ENCODE results near the gene IL17D. TPM values are rescaled to one million over a fixed set of nuclear protein-coding genes. Genes with fewer than 3 reads are reported as not detected.

IL17D gene
- total and polyA plus RNA-seq, 2 donors from 2014 or later = 0.44 TPM; not detected in 1

DNA sequence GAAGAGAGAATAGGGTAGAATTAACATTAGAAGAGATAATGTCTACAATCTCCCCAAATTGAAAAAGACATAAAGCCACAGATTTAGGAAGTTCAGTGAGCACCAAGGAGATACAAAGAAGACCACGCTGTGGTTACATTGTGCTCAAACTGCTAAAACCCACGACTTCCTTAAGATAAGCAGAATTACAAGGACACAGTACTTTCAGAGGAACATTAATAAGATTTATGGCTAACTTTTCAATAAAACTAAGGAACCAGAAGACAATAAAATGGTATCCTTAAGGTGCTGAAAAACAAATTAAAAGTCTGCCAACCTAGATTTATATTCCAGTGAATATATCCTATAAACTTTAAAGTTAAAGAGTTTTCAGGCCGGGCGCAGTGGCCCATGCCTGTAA is 7.4 kb upstream of the IL17D start:
- H3K4me1 ChIP-seq (ENCODE audit: control insufficient read depth in 2 of 3, insufficient read depth in 2 of 3, low read depth in 1 of 3, low read length in 3 of 3) = no peaks in the 10 kb centered on the region
- intact Hi-C loops (cut with DNase I) = no loop called here
- H3K4me3 ChIP-seq (ENCODE audit: low read length in 3 of 3) = no peak overlapping the region
- no peak overlapping the region for H3K9ac ChIP-seq (ENCODE audit: low read length in 3 of 3)
- H3K27ac ChIP-seq (ENCODE audit: low read depth in 2 of 2, low read length in 2 of 2) = no peak overlapping the region
- no peaks in the 10 kb centered on the region for H3K36me3 ChIP-seq (ENCODE audit: control insufficient read depth in 2 of 3, insufficient read depth in 3 of 3, low read length in 3 of 3)
- TF ChIP-seq, protein P1, sequence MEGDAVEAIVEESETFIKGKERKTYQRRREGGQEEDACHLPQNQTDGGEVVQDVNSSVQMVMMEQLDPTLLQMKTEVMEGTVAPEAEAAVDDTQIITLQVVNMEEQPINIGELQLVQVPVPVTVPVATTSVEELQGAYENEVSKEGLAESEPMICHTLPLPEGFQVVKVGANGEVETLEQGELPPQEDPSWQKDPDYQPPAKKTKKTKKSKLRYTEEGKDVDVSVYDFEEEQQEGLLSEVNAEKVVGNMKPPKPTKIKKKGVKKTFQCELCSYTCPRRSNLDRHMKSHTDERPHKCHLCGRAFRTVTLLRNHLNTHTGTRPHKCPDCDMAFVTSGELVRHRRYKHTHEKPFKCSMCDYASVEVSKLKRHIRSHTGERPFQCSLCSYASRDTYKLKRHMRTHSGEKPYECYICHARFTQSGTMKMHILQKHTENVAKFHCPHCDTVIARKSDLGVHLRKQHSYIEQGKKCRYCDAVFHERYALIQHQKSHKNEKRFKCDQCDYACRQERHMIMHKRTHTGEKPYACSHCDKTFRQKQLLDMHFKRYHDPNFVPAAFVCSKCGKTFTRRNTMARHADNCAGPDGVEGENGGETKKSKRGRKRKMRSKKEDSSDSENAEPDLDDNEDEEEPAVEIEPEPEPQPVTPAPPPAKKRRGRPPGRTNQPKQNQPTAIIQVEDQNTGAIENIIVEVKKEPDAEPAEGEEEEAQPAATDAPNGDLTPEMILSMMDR (IDR thresholded peaks at IDR 0.05; ENCODE audit: borderline replicate concordance, extremely low read depth, insufficient read depth) = no peak
- no peaks in the 10 kb centered on the region for H3K27me3 ChIP-seq (ENCODE audit: control insufficient read depth, insufficient read depth, low read length)
- DNase-seq = no peak
- no peaks in the 10 kb centered on the region for H3K9me3 ChIP-seq (ENCODE audit: control insufficient read depth in 2 of 3, insufficient read depth in 1 of 3, low read length in 3 of 3)
- FAIRE-seq = no peak

DNA sequence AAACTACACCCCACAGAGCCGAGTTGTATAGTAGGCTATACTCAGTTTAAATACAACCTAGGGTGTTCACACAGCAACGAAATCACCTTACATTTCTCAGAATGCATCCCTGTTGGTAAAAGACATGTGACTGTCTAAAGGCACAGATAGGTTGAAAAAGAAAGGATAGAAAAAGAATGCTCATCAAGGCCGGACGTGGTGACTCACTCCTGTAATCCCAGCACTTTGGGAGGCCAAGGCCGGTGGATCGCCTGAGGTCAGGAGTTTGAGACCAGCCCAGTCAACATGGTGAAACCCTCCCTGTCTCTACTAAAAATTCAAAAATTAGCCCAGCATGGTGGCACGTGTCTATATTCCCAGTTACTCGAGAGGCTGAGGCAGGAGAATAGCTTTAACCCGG is 3.8 kb upstream of the IL17D start:
- Histone ChIP-seq H3K27me3 (ENCODE audit: control insufficient read depth, insufficient read depth, low read length) (no peaks in the 10 kb centered on the region), H3K4me1 (ENCODE audit: control insufficient read depth in 2 of 3, insufficient read depth in 2 of 3, low read depth in 1 of 3, low read length in 3 of 3) (peaks cover 0 to 5% (median 5%) of the 10 kb centered on the region in 3 donors), H3K27ac (ENCODE audit: low read depth in 2 of 2, low read length in 2 of 2) (no peak overlapping the region), H3K4me3 (ENCODE audit: low read length in 3 of 3) (no peak overlapping the region), H3K36me3 (ENCODE audit: control insufficient read depth in 2 of 3, insufficient read depth in 3 of 3, low read length in 3 of 3) (no peaks in the 10 kb centered on the region), H3K9ac (ENCODE audit: low read length in 3 of 3) (no peak overlapping the region), H3K9me3 (ENCODE audit: control insufficient read depth in 2 of 3, insufficient read depth in 1 of 3, low read length in 3 of 3) (no peaks in the 10 kb centered on the region)
- TF ChIP-seq, protein P1 (IDR thresholded peaks at IDR 0.05; ENCODE audit: borderline replicate concordance, extremely low read depth, insufficient read depth) = no peak
- intact Hi-C loops (cut with DNase I) = loop anchor here (10.0 kb wide), 1 partner anchor 125 kb away; no protein-coding TSS in a partner anchor
- FAIRE-seq (no peak), DNase-seq (no peak)

DNA sequence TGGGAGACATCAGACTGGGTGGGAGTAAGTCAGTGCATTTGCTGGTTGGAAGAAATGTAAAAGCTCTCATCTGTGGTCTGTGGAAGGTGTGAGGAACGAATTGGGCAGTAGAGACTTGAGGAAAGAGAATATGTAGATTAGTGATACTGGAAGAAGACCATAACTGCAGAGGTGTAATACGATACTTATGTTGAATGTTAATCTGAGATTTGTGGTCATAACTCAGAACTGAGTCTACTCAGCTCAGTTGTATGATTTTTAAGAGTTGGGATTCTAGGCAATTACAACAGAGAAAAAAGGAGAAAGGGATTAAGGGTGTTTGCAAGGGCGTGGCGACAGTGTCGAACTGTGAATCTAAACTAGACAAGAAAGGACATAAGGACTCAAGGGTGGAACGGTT is 3.2 kb upstream of the IL17D start:
- H3K36me3 ChIP-seq (ENCODE audit: control insufficient read depth in 2 of 3, insufficient read depth in 3 of 3, low read length in 3 of 3) = no peaks in the 10 kb centered on the region
- no peak overlapping the region for H3K9ac ChIP-seq (ENCODE audit: low read length in 3 of 3)
- no peak overlapping the region for H3K4me3 ChIP-seq (ENCODE audit: low read length in 3 of 3)
- TF ChIP-seq, protein P1 (IDR thresholded peaks at IDR 0.05; ENCODE audit: borderline replicate concordance, extremely low read depth, insufficient read depth) = no peak
- no peak overlapping the region for H3K27ac ChIP-seq (ENCODE audit: low read depth in 2 of 2, low read length in 2 of 2)
- H3K27me3 ChIP-seq (ENCODE audit: control insufficient read depth, insufficient read depth, low read length) = no peaks in the 10 kb centered on the region
- FAIRE-seq (no peak), DNase-seq (no peak)
- H3K9me3 ChIP-seq (ENCODE audit: control insufficient read depth in 2 of 3, insufficient read depth in 1 of 3, low read length in 3 of 3) = no peaks in the 10 kb centered on the region
- intact Hi-C loops (cut with DNase I) = loop anchor here (10.0 kb wide), 1 partner anchor 125 kb away; no protein-coding TSS in a partner anchor
- peaks cover 0 to 5% (median 5%) of the 10 kb centered on the region in 3 donors for H3K4me1 ChIP-seq (ENCODE audit: control insufficient read depth in 2 of 3, insufficient read depth in 2 of 3, low read depth in 1 of 3, low read length in 3 of 3)

DNA sequence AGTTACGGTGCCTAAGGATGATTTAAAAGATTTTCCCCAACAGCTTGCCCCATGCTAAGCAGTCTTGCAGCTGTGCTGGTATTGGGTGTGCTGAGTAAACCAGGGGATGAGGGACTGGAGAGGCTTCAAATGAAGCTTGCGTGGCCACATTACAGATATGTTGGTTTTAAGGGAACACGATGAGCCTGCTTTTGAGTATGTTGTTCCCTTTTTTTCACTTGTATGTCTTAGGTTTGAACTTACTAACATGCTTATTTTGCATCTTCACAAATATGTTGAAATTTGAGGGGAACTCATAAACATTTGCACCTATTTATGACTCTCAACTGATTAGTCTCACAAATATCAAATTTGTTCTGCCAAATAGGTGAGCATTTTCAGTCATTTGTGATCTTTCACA is 2.0 kb upstream of the IL17D start:
- FAIRE-seq = no peak
- no peaks in the 10 kb centered on the region for H3K27me3 ChIP-seq (ENCODE audit: control insufficient read depth, insufficient read depth, low read length)

More for the DNA sequence above, 2.0 kb upstream of the IL17D start:
- H3K9ac ChIP-seq (ENCODE audit: low read length in 3 of 3) = no peak overlapping the region
- no peaks in the 10 kb centered on the region for H3K36me3 ChIP-seq (ENCODE audit: control insufficient read depth in 2 of 3, insufficient read depth in 3 of 3, low read length in 3 of 3)
- H3K9me3 ChIP-seq (ENCODE audit: control insufficient read depth in 2 of 3, insufficient read depth in 1 of 3, low read length in 3 of 3) = no peaks in the 10 kb centered on the region
- peaks cover 0 to 5% (median 5%) of the 10 kb centered on the region in 3 donors for H3K4me1 ChIP-seq (ENCODE audit: control insufficient read depth in 2 of 3, insufficient read depth in 2 of 3, low read depth in 1 of 3, low read length in 3 of 3)
- no peak for DNase-seq
- no peak overlapping the region for H3K27ac ChIP-seq (ENCODE audit: low read depth in 2 of 2, low read length in 2 of 2)
- H3K4me3 ChIP-seq (ENCODE audit: low read length in 3 of 3) = no peak overlapping the region
- intact Hi-C loops (cut with DNase I) = loop anchor here (10.0 kb wide), 1 partner anchor 123 kb away; no protein-coding TSS in a partner anchor
- TF ChIP-seq, protein P1 (IDR thresholded peaks at IDR 0.05; ENCODE audit: borderline replicate concordance, extremely low read depth, insufficient read depth) = no peak
